ENCODE measurements around the gene ROBO2.

ROBO2 gene

GRCh38 chr3:77288348-77288747 is 248.4 kb downstream of the ROBO2 start:
- DNase-seq (ENCODE audit: low read depth), result no peak
- no peak for TF ChIP-seq CTCF (conservative IDR thresholded peaks at IDR 0.05; ENCODE audit: low read depth, low read length)
- H3K4me3 ChIP-seq (ENCODE audit: low read length), result no peak overlapping the region

- TF ChIP-seq CTCF (conservative IDR thresholded peaks at IDR 0.05; ENCODE audit: low read depth, low read length), result no peak
- no peak overlapping the region for H3K4me3 ChIP-seq (ENCODE audit: low read length)
- DNase-seq (ENCODE audit: low read depth), result no peak
Measured at GRCh38 chr3:77296527-77296926, 256.6 kb downstream of the ROBO2 start.

- DNase-seq (ENCODE audit: low read depth), result no peak
- no peak overlapping the region for H3K4me3 ChIP-seq (ENCODE audit: low read length)
- no peak for TF ChIP-seq CTCF (conservative IDR thresholded peaks at IDR 0.05; ENCODE audit: low read depth, low read length)
Measured at GRCh38 chr3:77298417-77298816, 258.5 kb downstream of the ROBO2 start.

- no peak for DNase-seq (ENCODE audit: low read depth)
- no peak overlapping the region for H3K4me3 ChIP-seq (ENCODE audit: low read length)
- TF ChIP-seq CTCF (conservative IDR thresholded peaks at IDR 0.05; ENCODE audit: low read depth, low read length), result no peak
Measured at GRCh38 chr3:77303955-77304699, 264.2 kb downstream of the ROBO2 start.

DNA sequence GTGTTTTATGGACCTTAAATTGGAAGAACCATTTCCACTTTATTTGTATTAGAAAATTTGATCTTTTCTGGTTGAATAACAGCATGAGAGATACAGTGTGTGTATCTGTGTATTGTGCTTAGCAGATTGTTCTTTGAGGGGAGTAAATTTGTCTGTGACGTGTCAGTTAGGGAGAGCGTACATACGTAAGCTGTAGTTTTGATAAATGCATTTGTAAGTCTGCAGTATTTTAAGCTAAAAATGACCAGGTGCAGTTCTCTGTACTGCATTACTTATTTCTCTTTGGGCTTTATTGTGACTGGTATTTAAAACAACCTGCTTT is 264.8 kb downstream of the ROBO2 start:
- no peak for TF ChIP-seq CTCF (conservative IDR thresholded peaks at IDR 0.05; ENCODE audit: low read depth, low read length)
- DNase-seq (ENCODE audit: low read depth), result no peak
- no peak overlapping the region for H3K4me3 ChIP-seq (ENCODE audit: low read length)

DNA sequence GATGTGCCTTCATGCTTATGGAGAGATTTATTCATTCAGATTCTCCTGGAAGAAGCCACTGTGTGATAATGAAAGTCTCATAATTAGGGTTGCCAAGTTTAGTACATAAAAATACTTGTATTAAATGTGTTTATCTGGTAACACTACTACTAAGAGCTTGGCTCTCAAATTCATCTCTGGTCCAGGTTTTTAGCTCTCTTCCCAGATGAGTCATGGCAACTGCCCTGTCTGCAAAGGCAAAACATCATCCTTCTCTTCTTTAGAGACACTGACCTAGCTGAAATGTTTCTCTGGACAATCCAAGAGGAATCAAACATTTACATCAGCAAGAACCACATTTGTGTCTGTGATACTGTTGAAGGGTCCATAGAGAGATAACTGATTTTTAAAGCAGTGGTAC is 269.6 kb downstream of the ROBO2 start:
- no peak for TF ChIP-seq CTCF (conservative IDR thresholded peaks at IDR 0.05; ENCODE audit: low read depth, low read length)
- DNase-seq (ENCODE audit: low read depth), result no peak
- no peak overlapping the region for H3K4me3 ChIP-seq (ENCODE audit: low read length)

DNA sequence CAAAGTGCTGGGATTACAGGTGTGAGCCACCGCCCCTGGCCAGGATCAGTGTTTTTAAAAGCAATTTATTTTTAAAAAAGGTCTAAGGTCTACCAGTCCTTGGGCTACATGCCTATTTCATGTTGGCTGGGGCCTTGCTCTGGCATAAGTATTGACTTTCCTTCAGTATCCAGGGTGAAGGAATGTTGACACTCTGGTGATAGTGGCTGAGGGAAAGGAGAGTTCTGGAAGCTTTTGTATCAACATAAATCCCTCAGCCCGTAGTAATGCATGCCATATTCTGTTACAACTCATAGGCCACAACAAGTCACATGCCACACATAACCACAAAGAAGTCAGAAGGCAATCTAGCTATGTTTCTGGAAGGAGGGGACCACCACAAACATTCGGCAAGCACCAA is 273.9 kb downstream of the ROBO2 start:
- H3K4me3 ChIP-seq (ENCODE audit: low read length), result no peak overlapping the region
- TF ChIP-seq CTCF (conservative IDR thresholded peaks at IDR 0.05; ENCODE audit: low read depth, low read length), result no peak
- DNase-seq (ENCODE audit: low read depth), result no peak
